Activated CD8-positive, alpha-beta T cell treated with anti-CD3 and anti-CD28 coated beads for 36 hours (primary cell): ENCODE measurements around the gene MGMT. TPM values are rescaled to one million over a fixed set of nuclear protein-coding genes. Genes with fewer than 3 reads are reported as not detected.

ENCODE experiments used
- ATAC-seq: fragments of 200-7000 bp; cut with Tn5 transposase; one replicate; pipeline ENCODE4 v1.10.0; 2021; ENCODE audit warnings: mild to moderate bottlenecking, moderate library complexity
- CTCF ChIA-PET: fragments of 350-600 bp; sonication (Branson Sonifier 250); formaldehyde crosslinking; loops from one replicate; lab custom pipeline; 2021; ENCODE audit warnings: antibody characterized with exemption; lab: Charles Lee
- POLR2A ChIA-PET: fragments of 350-600 bp; sonication (Branson Sonifier 250); formaldehyde crosslinking; loops from one replicate; lab custom pipeline; 2021; ENCODE audit warnings: antibody characterized with exemption; lab: Charles Lee
- DNase-seq: peaks from one replicate; pipeline ENCODE4 v3.0.0-alpha.2; 2020
- H3K27ac Mint-ChIP-seq: one replicate; pipeline ENCODE4 v1.8.0; 2021; ENCODE audit warnings: mild to moderate bottlenecking, mixed read lengths
- H3K27me3 Mint-ChIP-seq: one replicate; pipeline ENCODE4 v1.8.0; 2021; ENCODE audit warnings: mixed read lengths
- H3K36me3 Mint-ChIP-seq: one replicate; pipeline ENCODE4 v1.8.0; 2021; ENCODE audit warnings: low read depth, mixed read lengths
- H3K4me1 Mint-ChIP-seq: one replicate; pipeline ENCODE4 v1.8.0; 2021; ENCODE audit warnings: low read depth, mixed read lengths
- H3K4me3 Mint-ChIP-seq: one replicate; pipeline ENCODE4 v1.8.0; 2021; ENCODE audit warnings: mild to moderate bottlenecking, moderate library complexity, mixed read lengths
- H3K9me3 Mint-ChIP-seq: one replicate; pipeline ENCODE4 v1.8.0; 2021; ENCODE audit warnings: mixed read lengths
- CTCF ChIP-seq: fragments of 200-600 bp; IDR thresholded peaks from one replicate; pipeline ENCODE4 v1.8.0; 2022; ENCODE audit warnings: antibody characterized with exemption, mild to moderate bottlenecking
- intact Hi-C: fragments of 100-400 bp; cut with micrococcal nuclease; formaldehyde crosslinking; loops from one replicate; pipeline ENCODE4 v1.10.0; 2022
- total RNA-seq, 2 experiments: library from RNA; stranded (reverse); gene quantifications; one replicate each; pipeline ENCODE4 v1.2.3, GENCODE V29; 2021

MGMT gene
- total RNA-seq, 2 experiments from 2014 or later, result 16.2 to 17.0 TPM

DNA sequence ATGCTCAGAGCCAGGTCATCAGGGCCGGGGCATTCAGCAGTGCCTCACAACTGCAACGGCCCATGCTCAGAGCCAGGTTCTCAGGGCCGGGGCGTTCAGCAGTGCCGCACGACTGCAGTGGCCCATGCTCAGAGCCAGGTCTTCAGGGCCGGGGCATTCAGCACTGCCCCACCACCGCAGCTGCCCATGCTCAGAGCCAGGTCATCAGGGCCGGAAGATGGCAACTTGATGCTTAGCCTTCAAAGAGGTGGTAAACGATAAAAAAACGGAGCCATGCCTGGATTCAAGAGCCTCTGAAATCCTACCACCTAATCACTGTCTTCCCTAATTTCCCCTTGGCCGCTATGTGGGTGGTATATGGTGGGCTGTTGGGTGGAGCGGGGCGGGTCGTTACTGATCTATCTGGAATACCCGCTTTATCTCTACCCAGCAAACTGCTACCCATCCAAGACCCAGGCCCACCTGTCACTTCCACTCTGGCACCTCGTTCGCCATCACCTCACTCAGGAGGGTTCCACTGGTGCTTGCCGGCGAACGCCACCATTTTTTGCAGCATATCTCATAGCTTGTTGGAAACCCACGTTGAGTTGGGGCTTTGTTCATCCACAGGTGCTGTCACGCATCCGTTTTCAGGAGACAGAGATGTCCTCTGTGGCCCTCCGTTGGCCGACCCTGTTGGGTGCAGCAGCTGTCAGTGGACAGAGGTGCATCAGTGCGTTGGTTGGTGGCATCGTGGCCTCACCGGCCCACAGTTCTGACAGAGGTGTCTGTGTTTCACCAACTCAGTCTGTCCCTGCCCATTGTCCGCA, 275.9 kb downstream of the MGMT start:
- ChIA-PET POLR2A (no interaction called here), CTCF (no interaction called here)
- intact Hi-C loops, result no loop called here
- Mint-ChIP-seq H3K27ac (no peak overlapping the region), H3K36me3 (peaks cover 44% of the 10 kb centered on the region), H3K9me3 (peaks cover 34% of the 10 kb centered on the region), H3K4me3 (no peak overlapping the region), H3K4me1 (no peaks in the 10 kb centered on the region), H3K27me3 (no peaks in the 10 kb centered on the region)
- DNase-seq, result no peak
- no peak for TF ChIP-seq CTCF
- no peak for ATAC-seq

DNA sequence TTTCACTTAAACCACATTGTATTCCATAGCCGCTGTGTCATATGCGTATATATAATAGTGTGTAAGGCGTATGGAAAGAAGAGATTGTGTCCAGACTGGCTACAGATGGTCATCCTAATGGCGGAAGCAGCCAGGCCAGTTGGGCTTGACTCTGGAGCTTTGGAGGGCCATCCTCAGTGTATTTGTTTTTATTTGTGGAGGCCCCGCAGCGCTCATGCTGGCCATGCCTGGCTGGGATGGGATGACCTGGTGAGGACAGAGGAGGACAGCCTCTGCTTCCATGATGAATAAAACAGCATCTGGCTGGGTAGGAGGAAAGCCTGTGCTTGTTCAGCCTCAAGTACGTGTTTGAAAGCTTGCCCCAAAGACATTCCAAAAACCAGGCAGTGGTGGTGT, 276.7 kb downstream of the MGMT start:
- H3K9me3 Mint-ChIP-seq, result peaks cover 39% of the 10 kb centered on the region
- no peak for DNase-seq
- ChIA-PET POLR2A (no interaction called here), CTCF (no interaction called here)
- H3K4me1 Mint-ChIP-seq, result no peaks in the 10 kb centered on the region
- H3K36me3 Mint-ChIP-seq, result peaks cover 41% of the 10 kb centered on the region
- no peaks in the 10 kb centered on the region for H3K27me3 Mint-ChIP-seq
- H3K4me3 Mint-ChIP-seq, result no peak overlapping the region
- TF ChIP-seq CTCF, result no peak
- H3K27ac Mint-ChIP-seq, result no peak overlapping the region
- intact Hi-C loops, result no loop called here
- no peak for ATAC-seq

GRCh38 chr10:129744134-129745111, 277.4 kb downstream of the MGMT start:
- Mint-ChIP-seq H3K4me1 (no peaks in the 10 kb centered on the region), H3K4me3 (no peak overlapping the region), H3K9me3 (peaks cover 39% of the 10 kb centered on the region), H3K36me3 (peaks cover 39% of the 10 kb centered on the region), H3K27me3 (no peaks in the 10 kb centered on the region), H3K27ac (no peak overlapping the region)
- ChIA-PET CTCF (no interaction called here), POLR2A (no interaction called here)
- no peak for ATAC-seq
- DNase-seq, result no peak
- intact Hi-C loops, result no loop called here
- no peak for TF ChIP-seq CTCF

- no peak overlapping the region for H3K4me3 Mint-ChIP-seq
- no peak for TF ChIP-seq CTCF
- H3K36me3 Mint-ChIP-seq, result peaks cover 42% of the 10 kb centered on the region
- CTCF ChIA-PET, result no interaction called here
- POLR2A ChIA-PET, result no interaction called here
- intact Hi-C loops, result no loop called here
- H3K4me1 Mint-ChIP-seq, result no peaks in the 10 kb centered on the region
- DNase-seq (no peak), ATAC-seq (no peak)
- H3K27me3 Mint-ChIP-seq, result no peaks in the 10 kb centered on the region
- no peak overlapping the region for H3K27ac Mint-ChIP-seq
- peaks cover 38% of the 10 kb centered on the region for H3K9me3 Mint-ChIP-seq
These were observed 278.2 kb downstream of the MGMT start for GRCh38 chr10:129745186-129745750.
